Neuronal stem cell (in vitro differentiated cells): ENCODE data around the gene SLC22A3.

Experiments
- DNase-seq: peaks from one replicate; pipeline ENCODE4 v3.0.0-alpha.2; 2013; ENCODE audit warnings: low spot score
- H2AFZ ChIP-seq: one replicate; pipeline ENCODE4 v1.6.1; 2013; ENCODE audit warnings: mild to moderate bottlenecking, low read length, inconsistent platforms
- H2AK5ac ChIP-seq: 2 replicates; pipeline ENCODE4 v1.6.1; 2013; ENCODE audit warnings: low read depth, mild to moderate bottlenecking, inconsistent platforms, low read length, moderate library complexity, mixed read lengths
- H2BK120ac ChIP-seq: 2 replicates; pipeline ENCODE4 v1.6.1; 2013; ENCODE audit warnings: low read depth, mild to moderate bottlenecking, inconsistent platforms, low read length, moderate library complexity, mixed read lengths
- H2BK12ac ChIP-seq: one replicate; pipeline ENCODE4 v1.6.1; 2013; ENCODE audit warnings: low read length, inconsistent platforms
- H2BK15ac ChIP-seq: 2 replicates; pipeline ENCODE4 v1.6.1; 2013; ENCODE audit warnings: mild to moderate bottlenecking, low read length, inconsistent platforms, mixed read lengths
- H2BK5ac ChIP-seq: one replicate; pipeline ENCODE4 v1.6.1; 2013; ENCODE audit warnings: inconsistent platforms, mild to moderate bottlenecking, low read length, moderate library complexity
- H3K14ac ChIP-seq: one replicate; pipeline ENCODE4 v1.6.1; 2013; ENCODE audit warnings: low read length, inconsistent platforms
- H3K18ac ChIP-seq: 2 replicates; pipeline ENCODE4 v1.6.1; 2013; ENCODE audit warnings: low read length, inconsistent platforms
- H3K23ac ChIP-seq: 2 replicates; pipeline ENCODE4 v1.6.1; 2013; ENCODE audit warnings: low read depth, mild to moderate bottlenecking, mixed read lengths, low read length, inconsistent platforms; ENCODE audit not compliant: poor library complexity
- H3K27ac ChIP-seq: replicated peaks from 3 replicates; pipeline ENCODE4 v1.5.1; 2013; ENCODE audit warnings: low read length, inconsistent platforms
- H3K27me3 ChIP-seq, 3 experiments: 2 replicates each; pipeline ENCODE4 v1.6.1; 2013; ENCODE audit warnings: low read length in 3 of 3, mild to moderate bottlenecking in 2 of 3, inconsistent platforms in 1 of 3, low read depth in 1 of 3, mixed read lengths in 1 of 3, moderate library complexity in 1 of 3; ENCODE audit not compliant: control insufficient read depth in 3 of 3, insufficient read depth in 3 of 3
- H3K36me3 ChIP-seq, 2 donors: replicated peaks in 1 of 2; 2 replicates each; pipeline ENCODE4 v1.6.1; 2013; ENCODE audit warnings: low read length in 2 of 2; ENCODE audit not compliant: control insufficient read depth in 2 of 2, insufficient read depth in 2 of 2
- H3K4ac ChIP-seq: 2 replicates; pipeline ENCODE4 v1.6.1; 2013; ENCODE audit warnings: inconsistent platforms, mild to moderate bottlenecking, low read length, moderate library complexity
- H3K4me1 ChIP-seq, 2 donors: 1 replicate in 1 of 2; 2 replicates in 1 of 2; pipeline ENCODE4 v1.6.1; 2013; ENCODE audit warnings: low read length in 2 of 2, low read depth in 1 of 2; ENCODE audit not compliant: control insufficient read depth in 2 of 2, insufficient read depth in 1 of 2
- H3K4me2 ChIP-seq: one replicate; pipeline ENCODE4 v1.6.1; 2013; ENCODE audit warnings: mild to moderate bottlenecking, low read length, inconsistent platforms; ENCODE audit not compliant: insufficient read depth, poor library complexity, severe bottlenecking
- H3K4me3 ChIP-seq, 2 donors: 2 replicates each; pipeline ENCODE4 v1.5.1; 2013; ENCODE audit warnings: low read length in 2 of 2, mild to moderate bottlenecking in 2 of 2, inconsistent platforms in 1 of 2, moderate library complexity in 1 of 2
- H3K79me1 ChIP-seq: one replicate; pipeline ENCODE4 v1.6.1; 2013; ENCODE audit warnings: low read depth, mild to moderate bottlenecking, inconsistent platforms, low read length, moderate library complexity
- H3K9ac ChIP-seq: one replicate; pipeline ENCODE4 v1.6.1; 2013; ENCODE audit warnings: mild to moderate bottlenecking, low read depth, low read length, inconsistent platforms; ENCODE audit not compliant: poor library complexity
- H3K9me3 ChIP-seq, 2 donors: replicated peaks in 1 of 2; 2 replicates each; pipeline versions ENCODE3 to v1.6.1; 2013; ENCODE audit warnings: low read length in 2 of 2, mild to moderate bottlenecking in 2 of 2, inconsistent platforms in 1 of 2, low read depth in 1 of 2, mixed read lengths in 1 of 2, moderate library complexity in 1 of 2; ENCODE audit not compliant: control insufficient read depth in 2 of 2, insufficient read depth in 1 of 2
- H4K8ac ChIP-seq: one replicate; pipeline ENCODE4 v1.6.1; 2013; ENCODE audit warnings: low read depth, mild to moderate bottlenecking, inconsistent platforms, low read length, moderate library complexity
- H4K91ac ChIP-seq: one replicate; pipeline ENCODE4 v1.6.1; 2013; ENCODE audit warnings: low read length, low read depth, mild to moderate bottlenecking, inconsistent platforms; ENCODE audit not compliant: poor library complexity
- WGBS, 2 donors: extraction: QIAGEN DNeasy Blood & Tissue Kit; methylation state at CpG; one replicate each; pipeline ENCODE4 v1.1.7; 2013; ENCODE audit warnings: missing lambda C conversion rate in 2 of 2, mixed read lengths in 1 of 2; ENCODE audit not compliant: insufficient read length in 2 of 2, insufficient replicate concordance in 1 of 2; ENCODE audit errors: extremely low coverage in 2 of 2; 5-methylcytosine and 5-hydroxymethylcytosine counted together

The SLC22A3 gene

DNA sequence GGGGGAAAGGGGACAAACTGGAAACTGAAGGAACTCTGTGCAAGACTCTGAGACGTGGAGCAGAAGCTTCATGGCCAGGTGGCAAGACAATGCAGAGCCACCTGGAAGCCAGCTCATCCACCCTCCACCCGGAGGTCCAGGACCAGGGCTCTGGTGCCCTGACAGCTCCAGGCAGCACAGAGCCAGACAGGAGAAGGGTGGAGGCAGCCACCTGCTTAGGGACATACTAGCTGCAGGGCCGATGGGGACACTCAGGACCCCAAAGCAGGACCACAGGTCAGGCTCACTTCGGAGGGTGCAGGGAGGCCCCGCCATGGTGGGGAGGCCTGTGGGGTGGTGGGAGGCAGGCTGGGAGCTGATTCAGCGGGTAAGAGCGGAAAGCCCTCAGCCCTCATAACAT, 19.0 kb upstream of the SLC22A3 start:
- Histone ChIP-seq H2BK5ac (no peak overlapping the region), H3K79me1 (no peaks in the 10 kb centered on the region), H3K36me3 (no peaks in the 10 kb centered on the region), H2BK120ac (no peak overlapping the region), H2AK5ac (no peak overlapping the region), H3K9me3 (no peaks in the 10 kb centered on the region), H3K9ac (no peak overlapping the region), H3K27me3 (peaks cover 0 to 19% (median 0%) of the 10 kb centered on the region in 3 experiments), H3K4me3 (no peak overlapping the region), H3K14ac (no peak overlapping the region), H4K91ac (no peak overlapping the region), H3K23ac (no peak overlapping the region), H3K27ac (no peak overlapping the region), H2BK15ac (no peak overlapping the region), H3K4ac (no peak overlapping the region), H2BK12ac (no peak overlapping the region), H4K8ac (no peak overlapping the region), H3K4me2 (no peak overlapping the region), H2AFZ (no peak overlapping the region), H3K18ac (peak overlapping the region; percentile 7), H3K4me1 (no peaks in the 10 kb centered on the region)
- WGBS, 2 donors: no CpG with 5 or more reads among the region's 7 CpGs
- DNase-seq: no peak

GRCh38 chr6:160330619-160331018, 17.6 kb upstream of the SLC22A3 start:
- DNase-seq: no peak
- H3K23ac ChIP-seq: no peak overlapping the region
- WGBS, 2 donors: no CpG with 5 or more reads among the region's 5 CpGs

DNA sequence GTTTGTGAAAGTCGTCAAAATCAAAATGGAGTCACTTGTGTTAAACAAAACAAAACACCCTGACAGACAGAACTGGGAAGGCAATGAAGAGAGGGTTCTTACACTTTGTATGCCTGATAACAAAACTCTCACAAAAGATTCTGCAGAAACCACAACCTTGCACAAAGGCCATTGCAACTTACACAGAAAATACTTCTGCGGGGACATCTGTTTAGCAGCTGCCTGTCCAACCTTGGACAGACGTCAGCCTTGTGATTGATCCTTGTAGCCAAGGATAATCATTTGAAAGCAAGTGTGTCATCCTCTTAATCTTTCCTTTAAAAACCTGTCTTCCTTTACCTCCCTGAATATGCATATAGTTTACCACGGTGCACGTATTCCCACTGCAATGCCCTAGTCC, 17.0 kb upstream of the SLC22A3 start:
- Histone ChIP-seq H2AFZ (no peak overlapping the region), H3K4ac (no peak overlapping the region), H2AK5ac (no peak overlapping the region), H3K36me3 (no peaks in the 10 kb centered on the region), H3K79me1 (no peaks in the 10 kb centered on the region), H3K4me1 (no peaks in the 10 kb centered on the region), H3K9ac (no peak overlapping the region), H2BK5ac (no peak overlapping the region), H3K27ac (no peak overlapping the region), H2BK15ac (no peak overlapping the region), H4K8ac (no peak overlapping the region), H2BK12ac (no peak overlapping the region), H3K9me3 (no peaks in the 10 kb centered on the region), H3K4me3 (no peak overlapping the region), H4K91ac (no peak overlapping the region), H3K18ac (no peak overlapping the region), H3K23ac (no peak overlapping the region), H3K27me3 (peaks cover 0 to 19% (median 0%) of the 10 kb centered on the region in 3 experiments), H3K4me2 (no peak overlapping the region), H3K14ac (no peak overlapping the region), H2BK120ac (no peak overlapping the region)
- WGBS, 2 donors: no CpG with 5 or more reads among the region's 5 CpGs
- DNase-seq: no peak

More at GRCh38 chr6:160330619-160331018, 17.6 kb upstream of the SLC22A3 start:
- no peak overlapping the region for H3K4me2 ChIP-seq
- no peak overlapping the region for H3K4me3 ChIP-seq
- no peak overlapping the region for H2BK5ac ChIP-seq
- no peak overlapping the region for H2AK5ac ChIP-seq
- no peak overlapping the region for H2BK15ac ChIP-seq
- H3K4me1 ChIP-seq: no peaks in the 10 kb centered on the region
- H3K27ac ChIP-seq: no peak overlapping the region
- H3K9me3 ChIP-seq: no peaks in the 10 kb centered on the region
- H3K18ac ChIP-seq: no peak overlapping the region
- H3K9ac ChIP-seq: no peak overlapping the region
- H3K27me3 ChIP-seq: peaks cover 0 to 19% (median 0%) of the 10 kb centered on the region in 3 experiments
- H3K14ac ChIP-seq: no peak overlapping the region
- H4K91ac ChIP-seq: no peak overlapping the region
- no peak overlapping the region for H2BK12ac ChIP-seq
- H2AFZ ChIP-seq: no peak overlapping the region
- no peaks in the 10 kb centered on the region for H3K36me3 ChIP-seq
- H2BK120ac ChIP-seq: no peak overlapping the region
- H4K8ac ChIP-seq: no peak overlapping the region
- no peaks in the 10 kb centered on the region for H3K79me1 ChIP-seq
- no peak overlapping the region for H3K4ac ChIP-seq

DNA sequence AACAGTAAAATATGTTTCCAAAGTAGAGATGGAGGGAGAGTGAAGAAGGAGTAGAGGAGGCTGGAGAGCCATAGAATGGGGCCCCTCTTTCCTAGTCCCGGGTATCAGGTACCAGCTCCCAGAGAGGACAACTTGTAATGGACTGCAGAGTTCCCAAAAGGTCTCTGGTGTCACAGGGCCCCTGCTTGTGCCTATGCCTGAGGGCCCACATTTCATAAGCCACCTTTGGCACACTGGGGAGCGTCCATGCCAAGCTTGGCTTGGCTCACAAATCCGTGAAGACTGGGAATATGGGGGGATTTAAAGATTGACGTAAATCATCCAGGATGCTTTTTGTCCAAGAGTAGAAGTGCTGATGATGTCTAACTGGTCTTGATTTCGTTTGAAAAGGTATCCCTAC, 16.4 kb upstream of the SLC22A3 start:
- Histone ChIP-seq H3K4me3 (no peak overlapping the region), H4K8ac (no peak overlapping the region), H3K27ac (no peak overlapping the region), H2BK120ac (no peak overlapping the region), H2AFZ (no peak overlapping the region), H3K9ac (no peak overlapping the region), H3K4ac (no peak overlapping the region), H3K4me1 (no peaks in the 10 kb centered on the region), H2BK12ac (no peak overlapping the region), H3K79me1 (no peaks in the 10 kb centered on the region), H3K14ac (no peak overlapping the region), H3K9me3 (no peaks in the 10 kb centered on the region), H3K27me3 (peaks cover 0 to 19% (median 0%) of the 10 kb centered on the region in 3 experiments), H2BK5ac (no peak overlapping the region), H3K4me2 (no peak overlapping the region), H3K18ac (no peak overlapping the region), H4K91ac (no peak overlapping the region), H3K36me3 (no peaks in the 10 kb centered on the region), H3K23ac (no peak overlapping the region), H2BK15ac (no peak overlapping the region), H2AK5ac (no peak overlapping the region)
- DNase-seq: no peak
- WGBS, 2 donors: no CpG with 5 or more reads among the region's 5 CpGs
